Measurements from ENCODE around the gene HMGN5.

Gene HMGN5

DNA sequence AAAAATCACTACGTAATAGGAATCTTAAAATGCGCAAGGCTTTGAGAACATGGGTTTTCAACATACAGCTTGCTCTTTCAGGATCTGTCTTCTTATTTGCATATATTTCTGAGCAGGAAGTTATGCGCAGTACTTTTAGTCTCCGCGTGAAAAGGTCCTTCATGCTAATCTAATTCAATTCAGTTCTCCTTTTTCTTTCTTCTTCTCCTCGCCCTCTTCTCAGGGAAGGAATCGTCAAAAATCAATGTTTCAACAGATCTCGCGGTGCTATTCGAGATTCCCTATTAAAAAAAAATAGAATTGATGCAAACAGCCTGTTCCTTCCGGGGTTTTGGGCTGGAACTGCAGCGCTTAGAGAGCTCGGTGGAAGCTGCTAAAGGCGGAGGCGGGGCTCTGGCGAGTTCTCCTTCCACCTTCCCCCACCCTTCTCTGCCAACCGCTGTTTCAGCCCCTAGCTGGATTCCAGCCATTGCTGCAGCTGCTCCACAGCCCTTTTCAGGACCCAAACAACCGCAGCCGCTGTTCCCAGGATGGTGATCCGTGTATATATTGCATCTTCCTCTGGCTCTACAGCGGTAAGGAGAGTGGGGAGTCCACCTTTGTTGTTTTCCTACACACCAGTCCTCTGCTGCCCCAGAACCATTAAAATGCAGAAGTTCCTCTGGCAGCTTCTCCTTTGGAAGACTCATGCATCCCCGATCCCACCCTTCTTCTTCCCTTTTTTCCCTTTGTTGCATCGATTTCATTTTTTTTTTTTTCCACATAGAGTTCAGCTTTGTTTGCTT is at the start of gene HMGN5, which contains the start of gene SH3BGRL:
TSS of gene HMGN5 (minus strand) at position 243 of the 785 bp plus-strand sequence. CDS start 80,364 bp downstream, outside the sequence.
TSS of gene SH3BGRL (plus strand) at position 432 of the 785 bp plus-strand sequence. CDS start at position 531, 99 bp downstream.
- Histone ChIP-seq H3K9me3 (ENCODE audit: low read length) (no peaks in the 10 kb centered on the region), H3K4me1 (ENCODE audit: insufficient read depth, low read length) (peaks cover 4% of the 10 kb centered on the region), H3K9ac (ENCODE audit: low read length) (peak within 1 kb of the TSS; percentile 59), H3K36me3 (ENCODE audit: insufficient read depth, low read length) (no peaks in the 10 kb centered on the region), H3K27me3 (ENCODE audit: control insufficient read depth in 1 of 2, insufficient read depth in 2 of 2, low read length in 2 of 2) (no peaks in the 10 kb centered on the region), H3K4me3 (ENCODE audit: low read depth in 1 of 2, low read length in 2 of 2) (peak within 1 kb of the TSS; percentile 34 to 78), H3K27ac (ENCODE audit: low read depth, low read length) (peak within 1 kb of the TSS; percentile 69)

DNA sequence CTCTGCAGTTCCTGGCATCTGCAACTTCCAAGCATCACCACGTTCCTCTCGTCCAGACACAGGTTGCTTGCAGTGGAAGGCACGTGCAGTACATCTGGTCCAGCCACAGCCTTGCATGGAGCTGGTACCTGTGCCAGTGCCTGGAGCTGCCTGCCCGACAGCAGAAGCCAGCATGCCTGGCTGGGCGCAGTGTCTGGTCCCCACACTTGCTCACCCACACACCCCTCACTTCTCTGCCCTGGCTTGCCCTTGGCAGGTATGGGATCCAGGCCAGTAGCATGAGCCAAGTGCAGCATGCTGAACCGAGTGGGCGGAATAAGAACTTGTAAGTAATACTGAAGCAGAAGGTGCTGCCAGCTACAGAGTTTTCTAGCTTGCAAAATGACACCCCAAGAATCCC is 40.0 kb upstream of the HMGN5 start:
- Histone ChIP-seq H3K4me3 (ENCODE audit: low read depth in 1 of 2, low read length in 2 of 2) (no peak overlapping the region), H3K27me3 (ENCODE audit: control insufficient read depth in 1 of 2, insufficient read depth in 2 of 2, low read length in 2 of 2) (no peaks in the 10 kb centered on the region), H3K9me3 (ENCODE audit: low read length) (no peaks in the 10 kb centered on the region), H3K4me1 (ENCODE audit: insufficient read depth, low read length) (peaks cover 5% of the 10 kb centered on the region), H3K9ac (ENCODE audit: low read length) (no peak overlapping the region), H3K36me3 (ENCODE audit: insufficient read depth, low read length) (no peaks in the 10 kb centered on the region), H3K27ac (ENCODE audit: low read depth, low read length) (no peak overlapping the region)

GRCh38 chrX:81240701-81241331 is 39.1 kb upstream of the HMGN5 start:
- Histone ChIP-seq H3K9me3 (ENCODE audit: low read length) (no peaks in the 10 kb centered on the region), H3K4me3 (ENCODE audit: low read depth in 1 of 2, low read length in 2 of 2) (no peak overlapping the region)

GRCh38 chrX:81238166-81238565 is 36.5 kb upstream of the HMGN5 start:
- Histone ChIP-seq H3K36me3 (ENCODE audit: insufficient read depth, low read length) (no peaks in the 10 kb centered on the region), H3K4me3 (ENCODE audit: low read depth in 1 of 2, low read length in 2 of 2) (no peak overlapping the region), H3K9ac (ENCODE audit: low read length) (no peak overlapping the region), H3K4me1 (ENCODE audit: insufficient read depth, low read length) (peaks cover 5% of the 10 kb centered on the region), H3K9me3 (ENCODE audit: low read length) (no peaks in the 10 kb centered on the region), H3K27ac (ENCODE audit: low read depth, low read length) (no peak overlapping the region), H3K27me3 (ENCODE audit: control insufficient read depth in 1 of 2, insufficient read depth in 2 of 2, low read length in 2 of 2) (no peaks in the 10 kb centered on the region)

More at GRCh38 chrX:81240701-81241331, 39.1 kb upstream of the HMGN5 start:
- H3K36me3 ChIP-seq (ENCODE audit: insufficient read depth, low read length), result no peaks in the 10 kb centered on the region
- H3K4me1 ChIP-seq (ENCODE audit: insufficient read depth, low read length), result peaks cover 5% of the 10 kb centered on the region
- H3K9ac ChIP-seq (ENCODE audit: low read length), result no peak overlapping the region
- H3K27ac ChIP-seq (ENCODE audit: low read depth, low read length), result no peak overlapping the region
- no peaks in the 10 kb centered on the region for H3K27me3 ChIP-seq (ENCODE audit: control insufficient read depth in 1 of 2, insufficient read depth in 2 of 2, low read length in 2 of 2)

- no peak overlapping the region for H3K27ac ChIP-seq (ENCODE audit: low read depth, low read length)
- no peaks in the 10 kb centered on the region for H3K9me3 ChIP-seq (ENCODE audit: low read length)
- H3K27me3 ChIP-seq (ENCODE audit: control insufficient read depth in 1 of 2, insufficient read depth in 2 of 2, low read length in 2 of 2), result no peaks in the 10 kb centered on the region
- H3K36me3 ChIP-seq (ENCODE audit: insufficient read depth, low read length), result no peaks in the 10 kb centered on the region
- peaks cover 5% of the 10 kb centered on the region for H3K4me1 ChIP-seq (ENCODE audit: insufficient read depth, low read length)
- H3K9ac ChIP-seq (ENCODE audit: low read length), result no peak overlapping the region
- no peak overlapping the region for H3K4me3 ChIP-seq (ENCODE audit: low read depth in 1 of 2, low read length in 2 of 2)
Measured at GRCh38 chrX:81237516-81237915, 35.8 kb upstream of the HMGN5 start.

DNA sequence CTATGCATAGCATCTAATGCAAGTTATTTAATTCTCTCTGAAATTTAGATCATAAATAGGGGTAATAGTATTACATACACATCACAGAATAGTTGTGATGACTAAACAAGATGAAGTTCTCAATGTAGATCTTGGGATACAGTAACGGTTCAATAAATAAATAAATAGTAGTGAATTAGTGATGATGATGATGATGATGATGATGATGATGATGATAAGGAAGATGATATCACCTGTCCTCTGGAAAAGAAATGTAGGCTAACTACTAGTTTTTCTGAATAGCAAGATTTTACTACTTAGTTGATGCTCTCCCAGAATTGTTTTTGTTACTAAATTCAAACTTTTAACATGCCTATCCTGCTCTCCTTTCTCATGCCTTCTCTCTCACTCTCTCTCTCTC is 30.5 kb upstream of the HMGN5 start:
- H3K4me1 ChIP-seq (ENCODE audit: insufficient read depth, low read length), result peaks cover 5% of the 10 kb centered on the region
- H3K9ac ChIP-seq (ENCODE audit: low read length), result no peak overlapping the region
- H3K27me3 ChIP-seq (ENCODE audit: control insufficient read depth in 1 of 2, insufficient read depth in 2 of 2, low read length in 2 of 2), result no peaks in the 10 kb centered on the region
- H3K36me3 ChIP-seq (ENCODE audit: insufficient read depth, low read length), result no peaks in the 10 kb centered on the region
- no peak overlapping the region for H3K4me3 ChIP-seq (ENCODE audit: low read depth in 1 of 2, low read length in 2 of 2)
- H3K9me3 ChIP-seq (ENCODE audit: low read length), result no peaks in the 10 kb centered on the region
- H3K27ac ChIP-seq (ENCODE audit: low read depth, low read length), result no peak overlapping the region

DNA sequence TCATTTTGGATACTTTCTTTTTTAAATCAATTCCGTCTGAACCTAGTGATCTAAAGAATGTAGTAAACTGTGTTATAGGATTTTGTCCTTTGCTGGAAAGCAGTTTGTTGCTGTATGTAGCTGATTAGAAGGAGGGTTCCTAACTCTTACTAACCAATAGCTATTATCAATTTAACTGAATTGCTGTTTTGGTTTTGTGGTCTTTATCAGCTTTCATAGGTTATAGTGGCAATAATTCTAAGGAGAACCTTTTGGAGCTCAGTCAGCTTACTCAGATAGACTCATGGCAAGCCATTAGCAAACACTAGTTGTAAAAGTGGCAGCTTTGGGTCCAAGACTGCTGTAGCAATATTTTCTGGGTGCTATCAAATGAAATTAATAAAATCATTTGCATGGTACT is 29.8 kb upstream of the HMGN5 start:
- Histone ChIP-seq H3K9ac (ENCODE audit: low read length) (no peak overlapping the region), H3K9me3 (ENCODE audit: low read length) (no peaks in the 10 kb centered on the region), H3K4me1 (ENCODE audit: insufficient read depth, low read length) (peaks cover 5% of the 10 kb centered on the region), H3K27ac (ENCODE audit: low read depth, low read length) (no peak overlapping the region), H3K27me3 (ENCODE audit: control insufficient read depth in 1 of 2, insufficient read depth in 2 of 2, low read length in 2 of 2) (no peaks in the 10 kb centered on the region), H3K4me3 (ENCODE audit: low read depth in 1 of 2, low read length in 2 of 2) (no peak overlapping the region), H3K36me3 (ENCODE audit: insufficient read depth, low read length) (no peaks in the 10 kb centered on the region)

DNA sequence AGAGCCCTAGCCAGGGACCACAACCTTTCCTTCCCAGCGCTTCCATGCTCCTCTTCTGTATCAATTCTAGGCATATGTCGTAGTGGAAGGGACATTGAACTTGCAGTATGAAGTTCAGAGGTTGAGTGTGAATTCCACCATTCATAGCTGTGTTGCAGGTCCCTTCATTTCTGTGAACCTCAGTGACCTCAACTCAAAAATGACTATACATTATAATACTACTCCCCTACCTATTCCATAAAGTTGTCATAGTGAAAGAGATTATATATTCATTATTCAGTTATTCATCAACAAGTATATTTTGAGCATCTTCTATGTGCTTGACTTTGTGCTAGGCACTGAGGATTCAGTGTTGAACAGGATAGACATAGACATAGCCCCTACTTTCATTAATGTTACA is 28.2 kb upstream of the HMGN5 start:
- H3K9me3 ChIP-seq (ENCODE audit: low read length), result no peaks in the 10 kb centered on the region
- no peaks in the 10 kb centered on the region for H3K27me3 ChIP-seq (ENCODE audit: control insufficient read depth in 1 of 2, insufficient read depth in 2 of 2, low read length in 2 of 2)
- no peak overlapping the region for H3K4me3 ChIP-seq (ENCODE audit: low read depth in 1 of 2, low read length in 2 of 2)
- H3K27ac ChIP-seq (ENCODE audit: low read depth, low read length), result no peak overlapping the region
- H3K36me3 ChIP-seq (ENCODE audit: insufficient read depth, low read length), result no peaks in the 10 kb centered on the region
- H3K9ac ChIP-seq (ENCODE audit: low read length), result no peak overlapping the region
- H3K4me1 ChIP-seq (ENCODE audit: insufficient read depth, low read length), result peaks cover 5% of the 10 kb centered on the region

DNA sequence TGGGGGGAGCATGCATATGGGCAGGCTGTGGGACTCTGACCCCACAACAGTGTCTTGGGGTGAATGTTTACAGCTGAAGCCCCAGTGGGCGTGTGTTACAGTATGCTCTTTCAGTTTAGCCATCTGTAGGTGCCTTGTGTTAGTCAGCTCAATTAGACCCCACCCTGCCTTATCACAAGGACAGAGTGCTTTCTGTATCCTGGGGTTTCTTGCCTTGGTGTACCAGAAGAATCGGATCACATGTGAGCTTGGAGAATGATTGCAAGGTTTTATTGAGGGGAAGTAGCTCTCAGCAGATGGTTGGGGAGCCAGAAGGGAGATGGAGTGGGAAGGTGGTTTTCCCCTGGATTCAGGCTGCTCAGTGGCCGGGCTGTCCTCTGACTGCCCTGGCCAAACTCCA is 27.5 kb upstream of the HMGN5 start:
- Histone ChIP-seq H3K36me3 (ENCODE audit: insufficient read depth, low read length) (no peaks in the 10 kb centered on the region), H3K9ac (ENCODE audit: low read length) (no peak overlapping the region), H3K9me3 (ENCODE audit: low read length) (no peaks in the 10 kb centered on the region), H3K4me3 (ENCODE audit: low read depth in 1 of 2, low read length in 2 of 2) (no peak overlapping the region), H3K4me1 (ENCODE audit: insufficient read depth, low read length) (peaks cover 5% of the 10 kb centered on the region), H3K27me3 (ENCODE audit: control insufficient read depth in 1 of 2, insufficient read depth in 2 of 2, low read length in 2 of 2) (no peaks in the 10 kb centered on the region), H3K27ac (ENCODE audit: low read depth, low read length) (no peak overlapping the region)

GRCh38 chrX:81215685-81216084 is 14.0 kb upstream of the HMGN5 start:
- Histone ChIP-seq H3K27ac (ENCODE audit: low read depth, low read length) (no peak overlapping the region), H3K4me1 (ENCODE audit: insufficient read depth, low read length) (no peaks in the 10 kb centered on the region), H3K36me3 (ENCODE audit: insufficient read depth, low read length) (no peaks in the 10 kb centered on the region), H3K27me3 (ENCODE audit: control insufficient read depth in 1 of 2, insufficient read depth in 2 of 2, low read length in 2 of 2) (no peaks in the 10 kb centered on the region), H3K9ac (ENCODE audit: low read length) (no peak overlapping the region), H3K9me3 (ENCODE audit: low read length) (no peaks in the 10 kb centered on the region), H3K4me3 (ENCODE audit: low read depth in 1 of 2, low read length in 2 of 2) (no peak overlapping the region)

GRCh38 chrX:81208916-81209315 is 7.2 kb upstream of the HMGN5 start:
- Histone ChIP-seq H3K4me3 (ENCODE audit: low read depth in 1 of 2, low read length in 2 of 2) (no peak overlapping the region), H3K9me3 (ENCODE audit: low read length) (no peaks in the 10 kb centered on the region), H3K9ac (ENCODE audit: low read length) (no peak overlapping the region), H3K27ac (ENCODE audit: low read depth, low read length) (no peak overlapping the region), H3K27me3 (ENCODE audit: control insufficient read depth in 1 of 2, insufficient read depth in 2 of 2, low read length in 2 of 2) (no peaks in the 10 kb centered on the region), H3K36me3 (ENCODE audit: insufficient read depth, low read length) (no peaks in the 10 kb centered on the region), H3K4me1 (ENCODE audit: insufficient read depth, low read length) (peaks cover 4% of the 10 kb centered on the region)
